Progenitor cell of endocrine pancreas (in vitro differentiated cells): ENCODE data around the gene USH1C. TPM values are rescaled to one million over a fixed set of nuclear protein-coding genes. Genes with fewer than 3 reads are reported as not detected.

ENCODE experiments used
- DNase-seq: peaks from one replicate; pipeline ENCODE4 v3.0.0; 2021; ENCODE audit warnings: low spot score; ENCODE audit not compliant: unreplicated experiment
- H3K27ac Mint-ChIP-seq: 2 replicates; pipeline ENCODE4 v1.8.0; 2021; ENCODE audit warnings: mild to moderate bottlenecking, moderate library complexity, mixed read lengths
- H3K27me3 Mint-ChIP-seq: 2 replicates; pipeline ENCODE4 v1.8.0; 2021; ENCODE audit warnings: mixed read lengths
- H3K36me3 Mint-ChIP-seq: 2 replicates; pipeline ENCODE4 v1.8.0; 2022; ENCODE audit warnings: mixed read lengths; ENCODE audit not compliant: insufficient read depth
- H3K4me1 Mint-ChIP-seq: 2 replicates; pipeline ENCODE4 v1.8.0; 2021; ENCODE audit warnings: low read depth, mixed read lengths
- H3K4me3 Mint-ChIP-seq: 2 replicates; pipeline ENCODE4 v1.8.0; 2021; ENCODE audit warnings: low read depth, mild to moderate bottlenecking, moderate library complexity, mixed read lengths
- H3K9me3 Mint-ChIP-seq: 2 replicates; pipeline ENCODE4 v1.8.0; 2021; ENCODE audit warnings: low read depth, mixed read lengths
- total RNA-seq: library from RNA; stranded (reverse); gene quantifications from 2 replicates; pipeline ENCODE4 v1.2.1, GENCODE V29; 2021
- TF ChIP-seq, protein P1 (sequence below): fragments of 200-600 bp; sonication (generic); IDR thresholded peaks from one replicate; pipeline ENCODE4 v1.5.0; 2021; ENCODE audit warnings: antibody characterized with exemption, mild to moderate bottlenecking; ENCODE audit not compliant: unreplicated experiment

The USH1C gene
- total RNA-seq, 1 donor from 2014 or later = 15.8 TPM

DNA sequence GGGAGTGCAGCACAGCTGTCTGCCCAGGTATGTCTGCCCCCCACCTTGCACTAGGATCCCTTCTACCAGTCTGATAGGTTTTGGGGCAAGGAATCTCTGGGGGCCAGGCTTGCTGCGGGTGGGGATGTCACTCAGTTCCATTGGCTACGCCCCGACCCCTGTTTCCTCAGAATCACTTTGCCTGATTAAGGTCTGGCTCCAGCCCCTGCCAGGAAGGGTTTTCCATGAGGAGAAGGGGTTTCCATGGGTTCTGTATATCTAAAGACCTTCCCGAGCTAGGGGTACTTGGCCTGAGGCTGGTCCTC lies 16.8 kb upstream of the USH1C start:
- DNase-seq = no peak
- H3K9me3 Mint-ChIP-seq = no peaks in the 10 kb centered on the region
- H3K27me3 Mint-ChIP-seq = peaks cover 28% of the 10 kb centered on the region
- TF ChIP-seq, protein P1, sequence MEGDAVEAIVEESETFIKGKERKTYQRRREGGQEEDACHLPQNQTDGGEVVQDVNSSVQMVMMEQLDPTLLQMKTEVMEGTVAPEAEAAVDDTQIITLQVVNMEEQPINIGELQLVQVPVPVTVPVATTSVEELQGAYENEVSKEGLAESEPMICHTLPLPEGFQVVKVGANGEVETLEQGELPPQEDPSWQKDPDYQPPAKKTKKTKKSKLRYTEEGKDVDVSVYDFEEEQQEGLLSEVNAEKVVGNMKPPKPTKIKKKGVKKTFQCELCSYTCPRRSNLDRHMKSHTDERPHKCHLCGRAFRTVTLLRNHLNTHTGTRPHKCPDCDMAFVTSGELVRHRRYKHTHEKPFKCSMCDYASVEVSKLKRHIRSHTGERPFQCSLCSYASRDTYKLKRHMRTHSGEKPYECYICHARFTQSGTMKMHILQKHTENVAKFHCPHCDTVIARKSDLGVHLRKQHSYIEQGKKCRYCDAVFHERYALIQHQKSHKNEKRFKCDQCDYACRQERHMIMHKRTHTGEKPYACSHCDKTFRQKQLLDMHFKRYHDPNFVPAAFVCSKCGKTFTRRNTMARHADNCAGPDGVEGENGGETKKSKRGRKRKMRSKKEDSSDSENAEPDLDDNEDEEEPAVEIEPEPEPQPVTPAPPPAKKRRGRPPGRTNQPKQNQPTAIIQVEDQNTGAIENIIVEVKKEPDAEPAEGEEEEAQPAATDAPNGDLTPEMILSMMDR = no peak
- H3K4me3 Mint-ChIP-seq = no peak overlapping the region
- H3K27ac Mint-ChIP-seq = no peak overlapping the region
- no peaks in the 10 kb centered on the region for H3K36me3 Mint-ChIP-seq
- H3K4me1 Mint-ChIP-seq = no peaks in the 10 kb centered on the region

DNA sequence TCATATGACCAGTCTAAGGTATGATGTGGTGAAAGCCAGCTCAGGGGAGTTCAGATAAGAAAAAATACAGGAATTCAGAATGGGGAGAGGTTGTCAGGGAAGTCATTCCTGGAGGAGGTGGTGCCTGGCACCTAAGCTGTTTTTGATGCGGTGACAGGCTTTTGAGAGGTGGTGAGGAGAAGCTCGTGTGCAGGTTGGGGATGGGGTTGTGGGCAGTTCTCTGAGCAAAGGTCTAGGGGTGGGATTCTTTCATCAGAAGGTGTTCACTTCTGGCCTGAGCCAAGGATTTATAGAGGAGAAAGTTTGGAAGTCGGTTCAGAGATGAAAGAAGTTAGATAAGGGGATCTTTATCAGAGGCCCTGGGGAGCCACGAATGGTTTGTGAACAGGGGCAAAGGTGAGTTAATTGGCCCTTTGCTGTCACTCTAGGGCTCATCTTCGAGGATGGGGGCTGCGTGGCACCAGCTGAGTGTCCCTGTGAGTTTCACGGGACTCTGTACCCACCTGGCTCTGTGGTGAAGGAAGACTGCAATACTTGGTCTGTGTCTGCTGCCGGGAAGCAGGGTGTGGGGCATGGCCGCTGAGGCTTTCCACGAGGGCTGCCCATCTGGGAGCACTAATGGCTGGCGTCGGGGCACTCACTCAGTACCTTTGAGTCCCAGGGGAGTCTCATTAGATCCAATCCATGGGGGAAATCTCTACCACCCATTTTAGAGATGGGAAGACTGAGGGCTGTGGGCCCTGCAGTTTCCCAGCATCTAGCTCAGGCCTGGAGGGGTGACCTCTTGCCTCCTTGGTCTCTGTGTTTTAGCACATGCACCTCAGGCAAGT lies 16.3 kb upstream of the USH1C start:
- H3K27ac Mint-ChIP-seq = no peak overlapping the region
- no peak overlapping the region for H3K4me3 Mint-ChIP-seq
- H3K27me3 Mint-ChIP-seq = peaks cover 29% of the 10 kb centered on the region
- DNase-seq = no peak
- H3K36me3 Mint-ChIP-seq = no peaks in the 10 kb centered on the region
- H3K9me3 Mint-ChIP-seq = no peaks in the 10 kb centered on the region
- H3K4me1 Mint-ChIP-seq = no peaks in the 10 kb centered on the region
- TF ChIP-seq, protein P1 = no peak

DNA sequence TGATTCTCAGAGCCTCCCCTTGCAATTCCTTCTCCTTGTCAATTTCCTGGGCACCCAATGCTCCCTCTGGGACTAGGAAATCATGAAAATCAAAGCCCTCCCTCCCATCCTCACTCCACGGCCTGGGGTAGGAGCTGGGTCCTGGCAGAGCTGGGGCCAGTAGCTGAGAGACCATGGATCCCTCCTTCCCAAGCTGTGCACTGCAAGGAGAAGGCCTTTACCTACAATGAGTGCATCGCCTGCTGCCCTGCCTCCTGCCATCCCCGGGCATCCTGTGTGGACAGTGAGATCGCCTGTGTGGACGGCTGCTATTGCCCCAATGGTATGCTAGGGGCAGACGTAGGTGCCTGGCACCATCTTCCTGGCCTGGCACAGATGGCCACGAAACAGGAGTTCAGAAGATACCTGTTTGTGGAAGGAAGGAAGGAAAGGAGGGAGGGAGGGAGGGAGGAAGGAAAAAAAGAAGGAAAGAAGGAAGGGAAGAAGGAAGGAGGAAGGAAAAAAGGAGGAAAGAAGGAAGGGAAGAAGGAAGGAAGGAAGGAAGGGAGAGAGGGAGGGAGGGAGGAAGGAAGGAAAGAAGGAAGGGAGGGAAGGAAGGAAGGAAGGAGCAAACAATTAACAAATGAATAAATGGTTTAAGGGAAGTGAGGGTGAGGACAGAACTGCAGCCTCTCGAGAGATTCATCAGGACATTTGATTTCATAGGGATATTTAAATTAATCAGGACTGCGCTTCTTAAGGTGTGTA lies 15.3 kb upstream of the USH1C start:
- Mint-ChIP-seq H3K36me3 (no peaks in the 10 kb centered on the region), H3K4me3 (no peak overlapping the region), H3K4me1 (no peaks in the 10 kb centered on the region), H3K9me3 (no peaks in the 10 kb centered on the region), H3K27me3 (peaks cover 34% of the 10 kb centered on the region), H3K27ac (no peak overlapping the region)
- TF ChIP-seq, protein P1 = no peak
- DNase-seq = no peak

DNA sequence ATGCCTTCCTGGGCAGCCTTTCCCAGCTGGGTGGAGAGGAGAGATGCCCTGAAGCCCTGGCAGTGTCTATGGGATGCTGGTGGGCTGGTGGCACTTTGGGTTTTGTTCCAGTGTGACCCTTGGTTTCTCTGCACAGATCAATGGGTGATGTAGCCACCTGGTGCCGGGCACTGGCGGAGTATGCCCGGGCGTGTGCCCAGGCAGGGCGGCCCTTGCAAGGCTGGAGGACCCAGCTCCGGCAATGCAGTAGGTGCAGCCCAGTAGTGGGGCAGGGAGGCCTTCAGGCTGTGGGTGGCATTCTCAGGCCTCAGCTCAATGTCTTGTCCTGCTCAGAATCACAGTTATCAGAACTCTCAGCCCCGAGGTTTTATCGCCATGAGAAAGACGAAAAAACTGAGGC lies 14.7 kb upstream of the USH1C start:
- peaks cover 35% of the 10 kb centered on the region for H3K27me3 Mint-ChIP-seq
- no peaks in the 10 kb centered on the region for H3K9me3 Mint-ChIP-seq
- H3K4me1 Mint-ChIP-seq = no peaks in the 10 kb centered on the region
- no peak overlapping the region for H3K4me3 Mint-ChIP-seq
- H3K36me3 Mint-ChIP-seq = no peaks in the 10 kb centered on the region
- H3K27ac Mint-ChIP-seq = no peak overlapping the region
- TF ChIP-seq, protein P1 = no peak
- no peak for DNase-seq

DNA sequence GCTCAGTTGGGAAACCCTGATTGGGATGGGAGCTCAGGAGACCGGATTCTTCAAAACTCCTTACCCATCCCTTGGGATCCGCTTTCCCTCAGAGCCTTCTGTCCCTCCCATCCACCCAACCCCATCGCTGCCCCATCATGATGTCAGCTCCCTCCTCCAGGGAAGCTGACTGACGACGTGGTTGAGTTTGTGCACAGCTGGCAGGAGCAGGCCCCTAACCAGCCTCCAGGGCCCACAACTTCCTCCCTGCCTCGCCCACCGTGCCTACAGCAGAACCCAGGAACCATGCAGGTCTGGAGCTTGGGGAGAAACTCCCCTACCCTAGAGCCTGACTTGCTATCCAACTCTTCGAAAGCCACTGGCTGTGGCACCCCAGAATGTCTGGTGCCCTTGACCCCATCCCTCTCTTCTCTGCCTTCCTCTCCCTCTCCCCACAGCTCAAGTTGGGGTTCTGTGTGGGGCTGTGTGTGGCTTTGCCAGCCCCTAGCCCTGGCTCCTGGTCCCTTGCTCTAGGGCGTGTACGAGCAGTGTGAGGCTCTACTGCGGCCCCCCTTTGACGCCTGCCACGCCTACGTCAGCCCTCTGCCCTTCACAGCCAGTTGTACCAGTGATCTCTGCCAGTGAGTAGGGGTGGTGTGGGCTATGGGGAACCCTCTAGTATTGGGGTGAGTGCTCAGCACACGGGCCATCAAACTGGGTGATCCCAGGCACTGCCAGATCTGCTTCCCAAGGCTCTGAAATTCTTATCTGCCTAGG lies 14.0 kb upstream of the USH1C start:
- H3K27ac Mint-ChIP-seq = no peak overlapping the region
- DNase-seq = no peak
- no peaks in the 10 kb centered on the region for H3K36me3 Mint-ChIP-seq
- H3K27me3 Mint-ChIP-seq = peaks cover 41% of the 10 kb centered on the region
- H3K4me1 Mint-ChIP-seq = no peaks in the 10 kb centered on the region
- H3K9me3 Mint-ChIP-seq = no peaks in the 10 kb centered on the region
- TF ChIP-seq, protein P1 = no peak
- H3K4me3 Mint-ChIP-seq = no peak overlapping the region
